Measurements from ENCODE around the gene MBD4. TPM values are rescaled to one million over a fixed set of nuclear protein-coding genes. Genes with fewer than 3 reads are reported as not detected.

MBD4 gene
- total RNA-seq, 2 experiments from 2014 or later = 46.3 to 74.6 TPM

GRCh38 chr3:129473769-129474152 is 34.0 kb upstream of the MBD4 start:
- no peaks in the 10 kb centered on the region for H3K9me2 ChIP-seq (ENCODE audit: insufficient read depth, low read length)
- POLR2A ChIA-PET = no interaction called here
- intact Hi-C loops (cut with micrococcal nuclease; ENCODE audit: unreplicated experiment) = no loop called here
- no peaks in the 10 kb centered on the region for H3K9me3 ChIP-seq (ENCODE audit: low read length)
- no peak overlapping the region for H3K27ac ChIP-seq (ENCODE audit: low read depth, low read length, poor library complexity, severe bottlenecking)
- no peak overlapping the region for H2AFZ ChIP-seq (ENCODE audit: low read length)
- no TSS peak for BruUV-seq (replicated peaks)
- H3K79me2 ChIP-seq (ENCODE audit: insufficient read depth, low read depth, low read length) = no peaks in the 10 kb centered on the region
- DNase-seq (ENCODE audit: low spot score) = no peak
- no peak overlapping the region for H3K4me2 ChIP-seq (ENCODE audit: low read length)
- no peak overlapping the region for H3K4me3 ChIP-seq (ENCODE audit: low read depth, low read length, poor library complexity, severe bottlenecking)
- CTCF ChIA-PET (ENCODE audit: unreplicated experiment) = no interaction called here
- no peaks in the 10 kb centered on the region for H3K4me1 ChIP-seq (ENCODE audit: insufficient read depth, low read length, poor library complexity, severe bottlenecking)
- peaks cover 21% of the 10 kb centered on the region for H3K36me3 ChIP-seq (ENCODE audit: insufficient read depth, low read length)
- TF ChIP-seq EZH2phosphoT487 (IDR thresholded peaks at IDR 0.05; ENCODE audit: borderline replicate concordance, low read depth, low read length) = no peak
- TF ChIP-seq, protein P1, sequence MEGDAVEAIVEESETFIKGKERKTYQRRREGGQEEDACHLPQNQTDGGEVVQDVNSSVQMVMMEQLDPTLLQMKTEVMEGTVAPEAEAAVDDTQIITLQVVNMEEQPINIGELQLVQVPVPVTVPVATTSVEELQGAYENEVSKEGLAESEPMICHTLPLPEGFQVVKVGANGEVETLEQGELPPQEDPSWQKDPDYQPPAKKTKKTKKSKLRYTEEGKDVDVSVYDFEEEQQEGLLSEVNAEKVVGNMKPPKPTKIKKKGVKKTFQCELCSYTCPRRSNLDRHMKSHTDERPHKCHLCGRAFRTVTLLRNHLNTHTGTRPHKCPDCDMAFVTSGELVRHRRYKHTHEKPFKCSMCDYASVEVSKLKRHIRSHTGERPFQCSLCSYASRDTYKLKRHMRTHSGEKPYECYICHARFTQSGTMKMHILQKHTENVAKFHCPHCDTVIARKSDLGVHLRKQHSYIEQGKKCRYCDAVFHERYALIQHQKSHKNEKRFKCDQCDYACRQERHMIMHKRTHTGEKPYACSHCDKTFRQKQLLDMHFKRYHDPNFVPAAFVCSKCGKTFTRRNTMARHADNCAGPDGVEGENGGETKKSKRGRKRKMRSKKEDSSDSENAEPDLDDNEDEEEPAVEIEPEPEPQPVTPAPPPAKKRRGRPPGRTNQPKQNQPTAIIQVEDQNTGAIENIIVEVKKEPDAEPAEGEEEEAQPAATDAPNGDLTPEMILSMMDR (conservative IDR thresholded peaks at IDR 0.05; ENCODE audit: low read length) = no peak
- H4K20me1 ChIP-seq (ENCODE audit: insufficient read depth, low read length) = no peaks in the 10 kb centered on the region

- CTCF ChIA-PET (ENCODE audit: unreplicated experiment) = no interaction called here
- Histone ChIP-seq H3K4me2 (ENCODE audit: low read length) (no peak overlapping the region), H3K36me3 (ENCODE audit: insufficient read depth, low read length) (peaks cover 17% of the 10 kb centered on the region), H4K20me1 (ENCODE audit: insufficient read depth, low read length) (no peaks in the 10 kb centered on the region), H3K4me3 (ENCODE audit: low read depth, low read length, poor library complexity, severe bottlenecking) (no peak overlapping the region), H3K27ac (ENCODE audit: low read depth, low read length, poor library complexity, severe bottlenecking) (no peak overlapping the region), H3K9me2 (ENCODE audit: insufficient read depth, low read length) (no peaks in the 10 kb centered on the region), H3K79me2 (ENCODE audit: insufficient read depth, low read depth, low read length) (no peaks in the 10 kb centered on the region), H3K9me3 (ENCODE audit: low read length) (no peaks in the 10 kb centered on the region), H2AFZ (ENCODE audit: low read length) (no peak overlapping the region), H3K4me1 (ENCODE audit: insufficient read depth, low read length, poor library complexity, severe bottlenecking) (no peaks in the 10 kb centered on the region)
- TF ChIP-seq, protein P1 (conservative IDR thresholded peaks at IDR 0.05; ENCODE audit: low read length) = no peak
- no peak for TF ChIP-seq EZH2phosphoT487 (IDR thresholded peaks at IDR 0.05; ENCODE audit: borderline replicate concordance, low read depth, low read length)
- no TSS peak for BruUV-seq (replicated peaks)
- no peak for DNase-seq (ENCODE audit: low spot score)
- intact Hi-C loops (cut with micrococcal nuclease; ENCODE audit: unreplicated experiment) = no loop called here
- POLR2A ChIA-PET = interaction anchor here (2.3 kb wide), 1 partner anchor 11 kb away, joined by 5 read pairs; no protein-coding TSS in a partner anchor
Observed at GRCh38 chr3:129473067-129473768, 33.5 kb upstream of the MBD4 start.

- Histone ChIP-seq H3K4me2 (ENCODE audit: low read length) (no peak overlapping the region), H2AFZ (ENCODE audit: low read length) (no peak overlapping the region), H3K4me3 (ENCODE audit: low read depth, low read length, poor library complexity, severe bottlenecking) (no peak overlapping the region), H3K9me2 (ENCODE audit: insufficient read depth, low read length) (no peaks in the 10 kb centered on the region), H3K4me1 (ENCODE audit: insufficient read depth, low read length, poor library complexity, severe bottlenecking) (no peaks in the 10 kb centered on the region), H3K9me3 (ENCODE audit: low read length) (no peaks in the 10 kb centered on the region), H3K79me2 (ENCODE audit: insufficient read depth, low read depth, low read length) (no peaks in the 10 kb centered on the region), H4K20me1 (ENCODE audit: insufficient read depth, low read length) (no peaks in the 10 kb centered on the region), H3K36me3 (ENCODE audit: insufficient read depth, low read length) (no peaks in the 10 kb centered on the region), H3K27ac (ENCODE audit: low read depth, low read length, poor library complexity, severe bottlenecking) (no peak overlapping the region)
- ChIA-PET POLR2A (interaction anchor here (2.3 kb wide), 1 partner anchor 9 kb away, joined by 5 read pairs; no protein-coding TSS in a partner anchor), CTCF (ENCODE audit: unreplicated experiment) (no interaction called here)
- DNase-seq (ENCODE audit: low spot score) = no peak
- intact Hi-C loops (cut with micrococcal nuclease; ENCODE audit: unreplicated experiment) = no loop called here
- no peak for TF ChIP-seq EZH2phosphoT487 (IDR thresholded peaks at IDR 0.05; ENCODE audit: borderline replicate concordance, low read depth, low read length)
- TF ChIP-seq, protein P1 (conservative IDR thresholded peaks at IDR 0.05; ENCODE audit: low read length) = no peak
- BruUV-seq (replicated peaks) = no TSS peak
Observed at GRCh38 chr3:129470861-129471260, 31.1 kb upstream of the MBD4 start.
